Activated CD8-positive, alpha-beta memory T cell treated with anti-CD3 and anti-CD28 coated beads for 24 hours (primary cell): ENCODE measurements around the gene PASK.

ENCODE experiments used
- DNase-seq: peaks from one replicate; pipeline ENCODE4 v3.0.0-alpha.2; 2020

PASK gene

DNA sequence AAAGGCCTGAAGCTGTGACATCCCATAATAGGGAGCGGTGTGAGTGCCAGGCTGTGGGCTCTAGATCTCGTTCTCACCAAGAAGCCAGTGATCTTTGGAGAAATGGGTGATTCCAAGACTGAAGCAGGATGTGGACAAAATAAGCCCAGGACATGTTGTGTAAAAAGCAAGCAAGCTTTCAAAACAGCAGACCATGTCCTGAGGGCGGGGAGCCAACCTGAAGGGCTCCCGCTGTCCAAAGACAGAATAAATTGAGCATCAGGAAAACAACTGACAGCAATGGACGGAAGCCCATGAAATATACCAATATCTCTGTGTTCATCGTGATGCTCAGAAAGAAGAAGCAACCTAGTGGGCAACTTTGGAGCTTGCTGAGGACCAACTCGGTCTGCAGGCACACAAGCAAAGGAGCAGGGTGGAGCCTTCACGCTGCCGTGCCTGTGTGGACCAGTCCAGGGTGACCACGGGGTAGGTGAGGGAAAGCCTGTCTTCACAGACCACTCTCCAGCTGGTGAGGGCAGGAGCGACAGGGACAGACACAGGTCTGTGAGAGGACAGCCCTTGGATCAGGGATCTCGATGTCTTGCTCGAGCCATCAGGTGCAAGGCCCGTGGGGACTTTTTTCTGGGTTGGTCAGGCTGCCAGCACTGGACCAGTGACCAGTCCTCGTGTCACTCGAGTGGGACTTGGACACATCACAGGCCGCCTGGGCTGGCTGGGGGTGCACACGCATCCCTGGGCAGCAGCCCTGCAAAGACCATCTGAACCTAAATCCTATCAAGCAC is 68.7 kb downstream of the PASK start:
- DNase-seq: peak; percentile 52

DNA sequence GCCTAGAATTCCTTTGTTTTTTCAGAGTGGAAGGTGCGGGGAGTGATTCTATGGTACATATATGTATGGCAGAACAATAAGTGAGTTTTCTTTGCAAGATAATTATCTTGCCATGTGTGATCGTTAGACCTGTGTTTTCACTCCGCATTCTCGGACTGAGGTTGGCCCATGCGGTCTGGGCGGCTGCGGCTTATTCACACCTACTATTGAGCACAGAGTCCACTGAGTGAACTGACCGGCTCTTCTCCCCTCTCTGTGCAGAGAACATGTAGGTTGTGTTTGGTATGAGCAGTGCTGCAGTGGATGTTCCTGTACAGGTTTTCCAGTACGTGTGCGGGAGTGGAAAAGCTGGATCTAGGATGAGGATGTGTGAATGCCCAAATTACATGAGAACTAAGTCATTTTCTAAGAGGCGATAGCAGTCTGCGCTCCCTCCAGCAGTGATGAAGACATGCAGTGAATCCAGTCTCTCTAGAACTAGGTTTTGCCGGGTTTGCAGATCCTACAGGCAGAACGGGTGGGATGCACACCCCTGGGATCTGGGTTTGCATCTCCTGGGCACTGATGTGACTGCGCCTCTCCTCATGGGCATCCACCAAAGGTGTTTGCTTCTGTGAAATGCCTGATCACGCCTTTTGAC is 74.3 kb downstream of the PASK start:
- DNase-seq: peak; percentile 40

DNA sequence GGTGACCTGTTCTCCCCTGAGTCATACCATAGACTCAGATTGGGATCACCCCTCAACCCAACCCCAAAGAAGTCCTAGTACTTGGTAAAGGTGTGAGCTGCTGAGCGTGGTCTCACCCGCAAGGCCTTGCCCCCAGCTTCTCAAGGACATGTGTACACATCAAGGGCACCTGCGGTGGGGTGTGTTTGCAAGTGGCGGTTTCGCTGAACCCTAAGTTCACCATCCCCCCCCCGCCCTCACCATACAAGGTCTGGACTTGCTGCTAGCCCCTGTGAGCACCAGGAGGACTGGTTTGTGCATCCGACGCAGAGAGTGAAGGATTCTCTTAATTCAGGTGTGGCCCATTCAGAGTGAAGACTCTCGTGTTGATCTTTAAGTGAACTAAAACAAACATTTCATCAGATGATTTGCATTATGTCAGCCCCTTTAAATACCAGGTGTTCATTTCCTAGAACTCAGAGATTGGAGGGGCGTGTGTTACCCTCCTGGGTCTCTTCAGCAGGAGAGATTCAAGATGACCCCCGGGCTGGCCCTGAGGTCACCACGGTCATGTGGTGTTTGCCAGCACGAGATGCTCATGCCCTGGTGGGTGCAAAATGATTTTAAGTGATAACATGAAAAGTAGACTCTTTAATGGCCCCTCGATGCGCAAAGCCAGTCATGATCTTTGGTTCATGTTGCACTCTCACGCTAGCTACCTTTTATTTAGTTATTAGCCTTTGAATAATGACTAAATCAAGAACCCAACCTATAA is 75.0 kb downstream of the PASK start:
- DNase-seq: peak; percentile 35

DNA sequence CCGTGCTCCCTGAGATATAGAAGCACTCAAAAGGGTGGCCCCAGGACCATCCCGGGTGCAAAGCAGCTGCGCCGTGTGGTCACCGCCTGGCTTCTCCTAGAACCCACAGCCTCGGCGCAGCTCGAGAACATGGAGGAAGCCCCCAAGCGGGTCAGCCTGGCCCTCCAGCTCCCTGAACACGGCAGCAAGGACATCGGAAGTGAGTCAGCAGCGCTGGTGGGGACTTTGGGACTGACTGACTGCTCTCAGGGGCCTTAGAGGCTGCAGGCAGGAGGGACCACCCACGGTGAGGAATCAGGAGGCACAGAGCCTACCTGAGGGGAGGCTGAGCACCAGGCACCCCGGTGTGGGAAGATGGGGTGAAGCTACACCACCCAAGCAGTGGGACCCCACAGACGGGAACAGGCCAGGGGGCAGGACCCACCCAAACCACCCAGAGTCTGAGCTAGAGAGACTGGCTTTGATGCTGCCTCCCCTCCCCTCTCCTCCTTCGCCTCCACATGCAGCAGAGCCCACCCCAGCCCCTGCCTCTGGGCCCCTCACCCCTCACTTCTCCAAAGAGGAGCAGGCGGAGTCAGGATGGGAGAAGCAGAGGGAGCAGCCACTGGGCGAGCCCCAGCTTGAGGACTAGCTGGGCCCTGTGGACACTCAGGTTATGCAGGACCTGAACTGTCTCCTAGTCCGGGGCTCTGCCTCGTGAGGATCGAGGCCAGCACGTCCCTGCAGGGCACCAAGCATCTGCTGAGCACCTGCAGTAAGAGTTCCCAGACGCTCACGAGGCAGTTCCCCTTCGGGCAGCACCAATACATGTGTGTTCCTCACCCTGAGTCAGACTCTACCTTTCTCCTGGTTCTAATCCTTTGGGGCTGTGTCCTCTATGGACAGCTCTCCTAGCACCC is 75.9 kb downstream of the PASK start:
- peak; percentile 52 for DNase-seq

DNA sequence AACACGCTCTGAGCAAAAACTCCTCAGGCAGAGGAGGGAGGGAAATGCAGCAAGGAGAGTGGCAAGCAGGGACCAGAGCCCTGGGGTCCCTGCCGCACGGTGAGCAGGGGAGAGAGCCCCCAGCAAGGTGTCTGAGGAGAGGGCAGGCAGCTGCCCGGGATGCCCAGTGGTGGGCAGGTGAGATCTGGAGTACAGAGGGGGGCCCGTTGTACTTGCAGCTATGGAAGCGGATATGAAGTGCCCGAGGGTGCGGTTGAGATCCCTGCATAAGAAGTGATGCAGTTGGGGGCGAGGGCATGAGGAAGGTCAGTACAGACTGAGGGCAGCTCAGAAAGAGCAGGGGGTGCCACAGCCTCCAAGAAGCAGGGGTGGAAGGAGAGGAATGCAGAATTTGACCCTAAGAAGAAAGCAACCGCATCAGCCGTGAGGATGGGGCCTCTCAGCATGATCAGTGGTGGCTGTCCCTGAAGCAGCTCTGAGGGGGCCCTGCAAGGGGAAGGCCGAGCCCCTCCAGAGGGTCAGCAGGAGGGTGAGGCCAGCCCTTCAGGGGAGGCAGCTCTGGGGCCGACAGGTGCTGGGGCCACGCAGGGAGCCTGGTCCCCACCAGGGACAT is 76.6 kb downstream of the PASK start:
- peak; percentile 46 for DNase-seq

DNA sequence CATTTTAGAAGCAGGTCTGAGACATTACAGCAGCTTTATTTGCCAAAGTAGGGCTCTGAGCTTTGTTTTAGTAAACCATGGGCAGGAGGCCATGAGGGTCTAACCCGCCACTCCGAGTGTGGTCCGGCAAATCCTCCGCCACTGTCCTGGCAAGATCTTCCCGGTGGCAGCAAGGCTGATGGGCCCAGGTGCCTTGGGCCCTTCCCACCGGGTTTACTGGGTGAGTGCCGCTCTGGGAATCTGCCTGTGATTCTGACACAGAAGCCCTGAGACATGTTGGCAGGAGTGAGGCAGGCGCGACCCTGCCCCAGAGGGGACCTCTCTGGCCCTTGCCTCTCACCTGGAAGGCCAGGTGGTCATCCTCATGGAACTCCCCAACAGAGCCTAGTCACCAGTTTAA is 77.1 kb downstream of the PASK start:
- DNase-seq: no peak

DNA sequence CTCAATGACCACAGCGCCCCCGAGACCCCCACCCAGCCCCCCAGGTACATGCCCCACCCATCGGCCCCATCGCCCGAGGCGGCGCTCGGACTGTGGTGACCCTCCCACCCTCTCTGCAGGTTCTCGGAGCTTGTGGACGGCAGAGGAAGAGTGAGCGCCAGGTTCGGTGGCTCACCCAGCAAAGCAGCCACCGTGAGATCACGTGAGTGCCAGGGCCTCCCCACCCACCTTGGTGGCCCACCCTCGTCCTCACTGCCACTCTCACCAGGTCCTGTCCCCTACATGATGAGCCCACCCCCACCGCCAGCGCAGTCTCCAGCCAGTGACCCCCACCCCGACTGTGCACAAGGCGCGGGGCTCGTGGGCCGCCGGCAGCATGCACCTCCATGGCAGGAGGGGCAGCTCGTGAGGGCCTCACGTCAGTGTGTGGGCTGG is 77.6 kb downstream of the PASK start:
- DNase-seq: peak; percentile 19

DNA sequence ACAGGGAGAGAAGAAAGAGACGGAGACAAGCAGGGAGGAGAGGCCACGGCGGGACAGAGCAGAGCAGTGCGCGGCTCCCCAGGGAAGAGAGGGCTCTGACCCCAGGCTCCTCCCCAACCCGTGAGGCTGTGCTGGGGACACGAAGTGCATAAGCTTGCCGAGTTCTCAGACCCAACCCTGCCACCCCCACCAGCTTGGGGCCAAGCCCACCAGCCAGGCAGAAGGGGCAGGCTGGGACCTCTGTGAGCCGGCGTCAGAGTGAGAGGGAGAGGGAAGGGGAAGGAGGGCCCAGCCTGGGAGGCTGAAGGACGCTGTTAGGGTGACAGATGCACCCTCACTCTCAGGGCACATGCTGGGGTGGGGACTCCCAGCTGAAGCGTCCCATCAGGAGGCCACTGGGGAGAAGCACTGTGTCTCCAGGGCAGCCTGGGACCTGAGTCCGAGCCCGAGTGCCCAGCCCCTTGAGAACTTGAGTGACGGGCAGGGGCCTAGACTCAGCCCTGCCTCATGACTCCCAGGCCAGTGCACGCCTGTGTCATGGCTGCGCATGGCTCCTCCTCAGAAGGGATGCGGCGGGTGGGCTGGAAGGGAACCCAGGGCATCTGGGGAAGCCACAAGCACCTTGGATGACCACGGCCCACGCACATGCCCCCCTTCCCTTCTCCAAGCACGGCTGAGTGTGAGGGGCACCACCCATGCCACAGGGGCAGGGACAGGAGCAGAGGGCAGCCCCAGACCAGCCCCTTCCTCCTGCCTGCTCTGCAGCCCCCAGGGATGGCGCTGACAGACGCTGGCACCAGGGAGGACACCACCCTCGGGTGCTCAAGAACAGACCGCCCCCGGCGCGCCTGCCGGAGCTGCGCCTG is 78.2 kb downstream of the PASK start:
- peak; percentile 50 for DNase-seq

DNA sequence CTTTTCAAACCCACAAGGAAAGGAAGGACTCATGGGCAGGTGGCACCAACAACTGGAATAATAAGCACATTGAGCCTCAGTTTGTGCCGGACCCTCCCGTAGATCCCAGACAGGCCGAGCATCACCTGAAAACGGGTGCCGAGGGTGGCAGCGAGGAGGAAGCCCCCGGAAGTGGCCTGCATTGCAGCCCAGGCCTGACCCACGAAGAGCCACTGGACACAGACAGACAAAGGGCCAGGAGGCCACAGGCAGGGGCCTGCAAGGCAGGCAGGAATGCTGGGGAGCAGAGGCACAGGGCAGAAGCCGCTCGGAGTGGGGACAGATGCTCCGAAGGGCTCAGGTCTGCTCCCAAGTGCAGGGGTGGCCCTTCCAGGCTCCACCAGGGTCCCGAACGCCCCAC is 78.9 kb downstream of the PASK start:
- peak; percentile 38 for DNase-seq

DNA sequence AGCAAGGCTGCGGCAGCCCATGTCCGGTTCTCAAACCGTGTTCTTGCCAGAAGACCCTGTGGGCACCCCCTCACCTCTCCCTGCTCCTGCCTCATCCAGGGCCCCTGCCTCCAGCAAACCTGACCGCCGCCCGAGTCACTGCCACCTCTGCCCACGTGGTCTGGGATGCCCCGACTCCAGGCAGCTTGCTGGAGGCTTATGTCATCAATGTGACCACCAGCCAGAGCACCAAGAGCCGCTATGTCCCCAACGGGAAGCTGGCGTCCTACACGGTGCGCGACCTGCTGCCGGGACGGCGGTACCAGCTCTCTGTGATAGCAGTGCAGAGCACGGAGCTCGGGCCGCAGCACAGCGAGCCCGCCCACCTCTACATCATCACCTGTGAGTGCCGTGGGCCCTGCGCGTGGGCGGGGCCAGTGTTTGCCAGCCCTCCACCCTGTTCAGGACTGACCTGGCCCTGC is 79.4 kb downstream of the PASK start:
- DNase-seq: peak; percentile 42

DNA sequence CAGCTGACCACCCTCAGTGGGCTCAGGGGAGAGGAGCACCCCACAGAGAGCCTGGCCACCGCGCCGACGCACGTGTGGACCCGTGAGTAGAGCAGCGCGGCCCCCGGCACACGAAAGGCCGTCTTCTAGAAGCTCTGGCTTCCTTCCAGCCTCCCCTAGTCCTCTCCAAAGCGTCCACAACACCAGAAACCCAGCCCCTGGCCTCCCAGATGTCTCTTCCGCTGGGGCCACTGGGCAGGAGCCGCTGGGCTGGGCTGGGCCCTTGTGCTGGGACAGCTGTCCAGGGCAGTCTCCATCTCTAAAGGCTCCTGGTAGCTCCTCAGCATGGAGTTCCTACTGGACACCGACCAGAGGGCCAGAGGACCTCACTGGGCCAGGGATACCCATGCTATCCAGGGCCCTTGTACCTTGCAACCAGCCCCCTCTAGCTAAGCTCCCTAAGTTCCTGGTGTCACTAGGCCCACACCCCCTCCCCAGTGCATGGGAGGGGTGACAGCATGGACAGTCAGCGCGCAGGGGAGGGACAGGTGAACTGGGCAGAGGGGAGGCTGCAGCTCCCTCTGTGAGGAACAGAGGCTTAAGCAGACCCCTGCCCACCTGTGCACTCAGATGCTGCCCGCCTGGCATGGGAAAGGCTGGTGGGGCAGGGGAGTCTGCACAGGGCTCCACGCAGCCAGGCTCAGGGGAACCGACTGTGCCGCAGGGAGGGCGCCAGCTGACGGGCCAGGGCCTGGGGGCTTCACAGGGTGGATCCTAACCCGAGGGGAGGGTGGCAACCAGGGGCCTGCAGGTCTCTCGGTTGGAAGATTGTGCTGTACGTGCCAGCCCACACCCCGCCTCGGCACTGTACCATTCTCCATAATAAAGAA is 80.1 kb downstream of the PASK start:
- DNase-seq: no peak

DNA sequence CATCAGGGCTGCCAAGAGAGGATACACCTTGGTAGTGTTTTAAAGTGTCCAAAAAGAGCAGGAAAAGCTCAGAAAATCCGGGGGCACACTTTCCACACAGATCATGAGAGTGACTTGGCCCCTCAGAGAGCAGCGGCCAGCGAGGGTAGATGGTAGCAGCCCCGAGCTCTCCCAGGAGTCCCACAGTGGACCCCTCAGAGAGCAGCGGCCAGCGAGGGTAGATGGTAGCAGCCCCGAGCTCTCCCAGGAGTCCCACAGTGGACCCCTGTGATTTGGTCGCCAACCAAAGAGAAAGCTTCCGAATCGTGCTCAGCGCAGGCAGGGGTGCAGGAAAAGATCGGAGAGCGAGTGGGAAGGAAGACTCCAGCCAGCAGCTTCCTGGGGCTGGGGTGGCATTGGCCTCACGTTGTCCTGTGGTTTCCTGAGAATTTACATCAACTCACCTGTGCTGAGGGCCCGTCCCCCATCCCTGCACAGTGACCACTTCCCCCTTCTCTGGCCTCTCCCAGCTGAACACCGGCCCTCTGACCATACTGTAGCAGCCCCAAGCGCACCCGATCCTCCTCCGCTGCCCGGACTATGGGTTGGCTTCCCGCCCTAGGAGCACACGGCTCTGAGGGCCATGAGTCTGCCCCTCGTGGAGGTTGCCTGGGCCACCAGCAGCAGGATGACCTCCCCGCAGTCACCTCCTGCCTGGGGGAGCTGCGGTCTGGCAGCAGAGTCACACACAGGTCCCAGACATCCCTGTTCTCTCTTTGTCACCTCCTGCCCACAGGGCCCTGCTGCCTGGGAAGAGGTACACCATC is 80.9 kb downstream of the PASK start:
- no peak for DNase-seq

DNA sequence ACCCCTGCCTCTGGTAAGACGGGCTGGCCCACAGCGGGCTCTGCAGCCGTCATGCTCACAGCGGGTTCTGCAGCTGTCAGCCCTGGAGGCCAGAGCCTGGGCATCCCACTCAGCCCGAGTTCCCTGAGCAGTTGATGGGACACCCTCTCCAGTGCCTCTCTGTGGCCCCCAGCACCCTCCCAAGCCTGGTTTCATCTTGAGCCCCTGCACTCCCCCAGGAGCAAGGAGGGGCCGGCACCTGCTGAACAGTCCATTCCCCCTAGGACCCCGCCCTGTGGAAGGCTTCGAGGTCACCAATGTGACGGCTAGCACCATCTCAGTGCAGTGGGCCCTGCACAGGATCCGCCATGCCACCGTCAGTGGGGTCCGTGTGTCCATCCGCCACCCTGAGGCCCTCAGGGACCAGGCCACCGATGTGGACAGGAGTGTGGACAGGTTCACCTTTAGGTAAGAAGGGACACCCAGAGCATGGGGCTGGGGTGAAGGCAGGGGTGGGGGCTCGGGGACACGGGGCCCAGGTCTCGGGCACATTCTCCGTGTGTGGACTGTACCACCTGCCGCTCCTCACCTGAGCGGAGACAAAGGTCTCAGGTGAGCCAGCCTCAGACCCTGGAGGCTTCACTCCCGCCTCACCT is 81.7 kb downstream of the PASK start:
- DNase-seq: no peak

DNA sequence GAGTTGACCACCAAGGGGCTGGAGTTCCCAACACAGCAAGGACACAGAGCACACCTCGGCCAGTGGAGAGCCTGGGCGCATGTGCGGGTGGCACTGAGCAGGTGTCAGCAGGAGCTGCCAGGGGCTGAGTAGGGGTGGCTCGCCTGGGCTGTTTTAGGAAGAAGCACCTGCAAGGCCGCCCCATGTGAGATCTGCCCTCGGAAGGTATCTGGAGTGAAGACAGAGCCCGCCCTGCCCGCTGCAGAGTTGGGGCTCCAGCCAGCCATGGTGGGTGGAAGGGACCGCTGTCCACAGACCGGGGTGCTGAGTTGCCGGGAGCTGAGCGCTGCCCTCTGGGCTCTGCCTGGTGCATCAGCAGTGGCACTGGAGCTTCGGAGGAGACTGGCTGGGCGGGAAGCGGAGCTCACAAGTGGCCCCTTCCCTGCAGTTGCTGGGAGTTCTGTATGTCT is 82.4 kb downstream of the PASK start:
- DNase-seq: no peak

DNA sequence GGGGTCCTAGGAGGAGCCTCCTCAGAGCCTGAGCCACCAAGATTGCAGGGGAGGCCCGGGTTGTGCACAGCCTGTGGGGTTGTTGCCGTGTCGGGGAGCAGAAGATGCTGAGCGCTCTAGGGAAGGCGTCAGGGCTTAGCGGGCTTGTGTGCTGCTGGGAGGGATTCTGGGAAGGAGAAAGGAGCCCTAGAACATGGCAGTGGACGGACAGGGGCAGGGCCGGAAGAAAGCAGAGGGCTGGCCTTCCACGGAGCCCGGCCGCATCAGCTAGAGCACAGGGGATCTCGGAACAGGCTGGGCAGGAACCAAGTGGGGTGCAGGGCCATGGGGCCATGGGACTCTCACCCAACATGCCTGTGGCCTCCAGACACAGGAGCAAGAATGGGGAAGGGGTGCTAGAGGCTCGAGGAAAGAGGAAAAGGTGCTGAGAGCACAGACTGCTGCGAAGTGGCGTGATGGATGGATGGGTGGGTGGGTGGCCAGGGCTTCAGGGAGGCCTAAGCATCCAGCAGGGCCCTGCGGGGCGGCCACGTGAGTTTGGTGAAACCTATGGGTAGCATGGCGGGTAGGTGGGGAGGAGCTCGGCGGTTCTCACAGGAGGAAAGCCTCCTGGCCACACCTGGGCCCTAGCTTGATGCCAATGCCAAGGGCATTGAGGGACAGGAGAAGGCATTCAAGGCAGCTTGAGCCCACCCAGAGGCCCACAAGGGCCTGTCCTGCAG is 82.9 kb downstream of the PASK start:
- no peak for DNase-seq

DNA sequence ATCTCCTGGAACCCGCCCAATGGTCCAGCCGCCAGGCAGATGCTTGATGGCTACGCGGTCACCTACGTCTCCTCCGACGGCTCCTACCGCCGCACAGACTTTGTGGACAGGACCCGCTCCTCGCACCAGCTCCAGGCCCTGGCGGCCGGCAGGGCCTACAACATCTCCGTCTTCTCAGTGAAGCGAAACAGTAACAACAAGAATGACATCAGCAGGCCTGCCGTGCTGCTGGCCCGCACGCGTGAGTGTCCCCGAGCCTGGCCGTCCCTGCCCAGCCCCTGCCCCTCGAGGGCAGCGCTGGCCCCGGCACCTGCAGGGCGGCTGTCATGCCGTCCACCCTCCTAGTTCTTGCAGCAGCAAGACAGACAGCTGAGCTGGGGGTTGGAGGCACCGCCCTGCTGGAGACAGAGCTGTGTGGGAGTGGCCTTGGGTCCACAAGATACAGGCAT is 83.9 kb downstream of the PASK start:
- no peak for DNase-seq

DNA sequence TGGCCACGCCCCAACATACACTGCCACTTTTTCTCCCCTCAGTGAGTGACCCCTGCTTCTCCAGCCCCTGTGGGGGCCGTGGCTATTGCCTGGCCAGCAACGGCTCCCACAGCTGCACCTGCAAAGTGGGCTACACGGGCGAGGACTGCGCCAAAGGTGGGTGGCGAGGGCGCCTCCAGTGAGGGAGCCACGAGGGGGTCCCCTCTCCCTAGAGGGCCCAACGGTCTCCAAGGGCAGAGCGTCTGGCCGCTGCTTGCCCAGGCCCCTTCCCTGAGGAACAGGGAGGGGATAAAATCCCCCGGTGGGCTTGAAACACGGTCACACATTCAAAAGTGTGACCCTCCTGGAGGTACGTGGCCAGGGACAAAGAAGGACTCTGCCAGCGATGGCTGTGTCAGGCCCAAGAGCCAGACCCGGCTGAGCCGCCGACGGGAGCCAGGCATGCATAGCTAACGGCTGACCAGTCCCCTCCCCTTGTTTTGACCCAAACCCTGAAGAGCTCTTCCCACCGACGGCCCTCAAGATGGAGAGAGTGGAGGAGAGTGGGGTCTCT is 84.4 kb downstream of the PASK start:
- peak; percentile 52 for DNase-seq
